GM12801 (cell line): Measurements from ENCODE around the gene DMGDH.

Experiments
- CTCF ChIP-seq: IDR thresholded peaks from one replicate; pipeline ENCODE4 v1.5.1; 2011; ENCODE audit warnings: control low read depth; ENCODE audit not compliant: insufficient read length; ENCODE audit errors: extremely low read depth

Gene DMGDH

GRCh38 chr5:78985116-78985724 lies 84.3 kb downstream of the DMGDH start, which contains the start of gene ARSB:
TSS of gene ARSB (minus strand) at chr5:78985310. CDS start at chr5:78985248, 62 bp downstream.
- no peak for TF ChIP-seq CTCF

GRCh38 chr5:78984439-78985115 lies 84.9 kb downstream of the DMGDH start:
- no peak for TF ChIP-seq CTCF

GRCh38 chr5:78983601-78984438 lies 85.7 kb downstream of the DMGDH start:
- TF ChIP-seq CTCF: no peak

GRCh38 chr5:78979909-78980308 lies 89.6 kb downstream of the DMGDH start:
- TF ChIP-seq CTCF: no peak

- no peak for TF ChIP-seq CTCF
Measured at GRCh38 chr5:78979117-78979742, 90.2 kb downstream of the DMGDH start.

GRCh38 chr5:78975035-78975434 lies 94.4 kb downstream of the DMGDH start:
- no peak for TF ChIP-seq CTCF

GRCh38 chr5:78974601-78975000 lies 94.9 kb downstream of the DMGDH start:
- TF ChIP-seq CTCF: no peak
